HepG2 (cell line): ENCODE data around the gene SREBF1. TPM values are rescaled to one million over a fixed set of nuclear protein-coding genes. Genes with fewer than 3 reads are reported as not detected.

Experiments
- CEBPB ChIP-seq: IDR thresholded peaks from 2 replicates; pipeline ENCODE4 v1.6.1; 2011; ENCODE audit warnings: low read depth, low read length, improper control_type of control experiment, borderline replicate concordance
- CSRNP1 ChIP-seq: sonication (generic); formaldehyde crosslinking; IDR thresholded peaks from 2 replicates; pipeline ENCODE4 v1.8.1; 2023; ENCODE audit warnings: mild to moderate bottlenecking, missing genetic modification reagents
- IKZF4 ChIP-seq: sonication (generic); formaldehyde crosslinking; IDR thresholded peaks from 2 replicates; pipeline ENCODE4 v1.5.1; 2020; ENCODE audit warnings: borderline replicate concordance, mild to moderate bottlenecking, low read depth, missing genetic modification reagents; ENCODE audit errors: not compliant biosample characterization
- JUND ChIP-seq: sonication (generic); formaldehyde crosslinking; IDR thresholded peaks from 2 replicates; pipeline ENCODE4 v1.8.0; 2022; ENCODE audit warnings: mild to moderate bottlenecking, missing genetic modification reagents
- MAFG ChIP-seq: sonication (generic); formaldehyde crosslinking; IDR thresholded peaks from 2 replicates; pipeline ENCODE4 v1.5.1; 2020; ENCODE audit warnings: mild to moderate bottlenecking, missing genetic modification reagents
- NFRKB ChIP-seq: fragments of 450-650 bp; IDR thresholded peaks from 2 replicates; pipeline ENCODE4 v1.6.1; 2017
- RBM22 ChIP-seq: fragments of 200-400 bp; formaldehyde crosslinking; optimal IDR thresholded peaks from 2 replicates; pipeline ENCODE3; 2017; ENCODE audit warnings: mild to moderate bottlenecking, low read length, moderate library complexity
- ZBTB25 ChIP-seq: IDR thresholded peaks from 2 replicates; pipeline ENCODE4 v1.6.1; 2018; ENCODE audit warnings: missing genetic modification reagents
- ZMYM2 ChIP-seq: sonication (generic); formaldehyde crosslinking; IDR thresholded peaks from 2 replicates; pipeline ENCODE4 v1.8.0; 2022; ENCODE audit warnings: mild to moderate bottlenecking, missing genetic modification reagents
- ZNF543 ChIP-seq: sonication (generic); formaldehyde crosslinking; IDR thresholded peaks from 2 replicates; pipeline ENCODE4 v1.4.0; 2020; ENCODE audit warnings: mild to moderate bottlenecking, missing genetic modification reagents
- ZNF549 ChIP-seq: sonication (generic); formaldehyde crosslinking; IDR thresholded peaks from 2 replicates; pipeline ENCODE4 v1.5.0; 2020; ENCODE audit warnings: missing genetic modification reagents
- ZNF737 ChIP-seq: sonication (generic); formaldehyde crosslinking; IDR thresholded peaks from 2 replicates; pipeline ENCODE4 v1.5.0; 2020; ENCODE audit warnings: missing genetic modification reagents, mild to moderate bottlenecking, borderline replicate concordance
- ZNF766 ChIP-seq: sonication (generic); formaldehyde crosslinking; IDR thresholded peaks from 2 replicates; pipeline ENCODE4 v1.5.0; 2020; ENCODE audit warnings: missing genetic modification reagents, borderline replicate concordance
- ZNF792 ChIP-seq: IDR thresholded peaks from 2 replicates; pipeline ENCODE4 v1.6.1; 2016
- ZSCAN12 ChIP-seq: sonication (generic); formaldehyde crosslinking; IDR thresholded peaks from 2 replicates; pipeline ENCODE4 v1.9.0; 2021; ENCODE audit warnings: mild to moderate bottlenecking, missing genetic modification reagents
- ZSCAN20 ChIP-seq: sonication (generic); formaldehyde crosslinking; IDR thresholded peaks from 2 replicates; pipeline ENCODE4 v1.4.0; 2020; ENCODE audit warnings: missing genetic modification reagents, mild to moderate bottlenecking, borderline replicate concordance
- polyA plus RNA-seq, 8 experiments: library from polyadenylated mRNA; depleted of rRNA in 3 of 8; stranded (reverse) in 7 of 8; unstranded in 1 of 8; fragments of >200 nt; fragmentation: Illumina TruSeq in 4 of 8; extraction: Trizol in 4 of 8; gene quantifications; 2 replicates each; pipeline versions ENCODE4 v1.2.1 to v1.2.3, GENCODE V29; 2011 to 2016; ENCODE audit warnings: low read depth in 4 of 8, missing spikeins in 1 of 8, mixed read lengths in 1 of 8; ENCODE audit not compliant: insufficient read depth in 1 of 8
- total RNA-seq, 5 experiments: library from RNA; depleted of rRNA; stranded (reverse); fragments of >200 nt; fragmentation: Illumina TruSeq; extraction: Trizol; gene quantifications; 2 replicates each; pipeline ENCODE4 v1.2.3, GENCODE V29; 2016; ENCODE audit warnings: low read depth in 1 of 5
- TF ChIP-seq, protein P1 (sequence below): sonication (generic); formaldehyde crosslinking; IDR thresholded peaks from 2 replicates; pipeline ENCODE4 v1.5.0; 2020; ENCODE audit warnings: mild to moderate bottlenecking, missing genetic modification reagents, borderline replicate concordance
- TF ChIP-seq, protein P2 (sequence below): sonication (generic); formaldehyde crosslinking; IDR thresholded peaks from 2 replicates; pipeline ENCODE4 v1.5.1; 2020; ENCODE audit warnings: mild to moderate bottlenecking, missing genetic modification reagents, moderate library complexity

SREBF1 gene
- total and polyA plus RNA-seq, 2 of the 13 experiments (the other 11 are each of a cell fraction or from before 2014, with no cell fraction given): 34.3 to 38.0 TPM

- TF ChIP-seq, protein P1, sequence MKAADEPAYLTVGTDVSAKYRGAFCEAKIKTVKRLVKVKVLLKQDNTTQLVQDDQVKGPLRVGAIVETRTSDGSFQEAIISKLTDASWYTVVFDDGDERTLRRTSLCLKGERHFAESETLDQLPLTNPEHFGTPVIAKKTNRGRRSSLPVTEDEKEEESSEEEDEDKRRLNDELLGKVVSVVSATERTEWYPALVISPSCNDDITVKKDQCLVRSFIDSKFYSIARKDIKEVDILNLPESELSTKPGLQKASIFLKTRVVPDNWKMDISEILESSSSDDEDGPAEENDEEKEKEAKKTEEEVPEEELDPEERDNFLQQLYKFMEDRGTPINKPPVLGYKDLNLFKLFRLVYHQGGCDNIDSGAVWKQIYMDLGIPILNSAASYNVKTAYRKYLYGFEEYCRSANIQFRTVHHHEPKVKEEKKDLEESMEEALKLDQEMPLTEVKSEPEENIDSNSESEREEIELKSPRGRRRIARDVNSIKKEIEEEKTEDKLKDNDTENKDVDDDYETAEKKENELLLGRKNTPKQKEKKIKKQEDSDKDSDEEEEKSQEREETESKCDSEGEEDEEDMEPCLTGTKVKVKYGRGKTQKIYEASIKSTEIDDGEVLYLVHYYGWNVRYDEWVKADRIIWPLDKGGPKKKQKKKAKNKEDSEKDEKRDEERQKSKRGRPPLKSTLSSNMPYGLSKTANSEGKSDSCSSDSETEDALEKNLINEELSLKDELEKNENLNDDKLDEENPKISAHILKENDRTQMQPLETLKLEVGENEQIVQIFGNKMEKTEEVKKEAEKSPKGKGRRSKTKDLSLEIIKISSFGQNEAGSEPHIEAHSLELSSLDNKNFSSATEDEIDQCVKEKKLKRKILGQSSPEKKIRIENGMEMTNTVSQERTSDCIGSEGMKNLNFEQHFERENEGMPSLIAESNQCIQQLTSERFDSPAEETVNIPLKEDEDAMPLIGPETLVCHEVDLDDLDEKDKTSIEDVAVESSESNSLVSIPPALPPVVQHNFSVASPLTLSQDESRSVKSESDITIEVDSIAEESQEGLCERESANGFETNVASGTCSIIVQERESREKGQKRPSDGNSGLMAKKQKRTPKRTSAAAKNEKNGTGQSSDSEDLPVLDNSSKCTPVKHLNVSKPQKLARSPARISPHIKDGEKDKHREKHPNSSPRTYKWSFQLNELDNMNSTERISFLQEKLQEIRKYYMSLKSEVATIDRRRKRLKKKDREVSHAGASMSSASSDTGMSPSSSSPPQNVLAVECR (CRISPR knock-in tag): peak; percentile 27; the same call in 1 of the 2 replicates
- no peak for TF ChIP-seq ZNF766 (CRISPR knock-in tag)
- no peak for TF ChIP-seq IKZF4 (CRISPR knock-in tag)
- TF ChIP-seq MAFG (CRISPR knock-in tag): no peak
- TF ChIP-seq ZNF737: no peak
- peak; percentile 74; the same call in 1 of the 2 replicates for TF ChIP-seq CEBPB
- no peak for TF ChIP-seq ZBTB25 (CRISPR knock-in tag)
- no peak for TF ChIP-seq ZNF543 (CRISPR knock-in tag)
- no peak for TF ChIP-seq ZSCAN20 (CRISPR knock-in tag)
- peak; percentile 82; the same call in 1 of the 2 replicates for TF ChIP-seq ZNF792 (CRISPR knock-in tag)
- TF ChIP-seq, protein P2, sequence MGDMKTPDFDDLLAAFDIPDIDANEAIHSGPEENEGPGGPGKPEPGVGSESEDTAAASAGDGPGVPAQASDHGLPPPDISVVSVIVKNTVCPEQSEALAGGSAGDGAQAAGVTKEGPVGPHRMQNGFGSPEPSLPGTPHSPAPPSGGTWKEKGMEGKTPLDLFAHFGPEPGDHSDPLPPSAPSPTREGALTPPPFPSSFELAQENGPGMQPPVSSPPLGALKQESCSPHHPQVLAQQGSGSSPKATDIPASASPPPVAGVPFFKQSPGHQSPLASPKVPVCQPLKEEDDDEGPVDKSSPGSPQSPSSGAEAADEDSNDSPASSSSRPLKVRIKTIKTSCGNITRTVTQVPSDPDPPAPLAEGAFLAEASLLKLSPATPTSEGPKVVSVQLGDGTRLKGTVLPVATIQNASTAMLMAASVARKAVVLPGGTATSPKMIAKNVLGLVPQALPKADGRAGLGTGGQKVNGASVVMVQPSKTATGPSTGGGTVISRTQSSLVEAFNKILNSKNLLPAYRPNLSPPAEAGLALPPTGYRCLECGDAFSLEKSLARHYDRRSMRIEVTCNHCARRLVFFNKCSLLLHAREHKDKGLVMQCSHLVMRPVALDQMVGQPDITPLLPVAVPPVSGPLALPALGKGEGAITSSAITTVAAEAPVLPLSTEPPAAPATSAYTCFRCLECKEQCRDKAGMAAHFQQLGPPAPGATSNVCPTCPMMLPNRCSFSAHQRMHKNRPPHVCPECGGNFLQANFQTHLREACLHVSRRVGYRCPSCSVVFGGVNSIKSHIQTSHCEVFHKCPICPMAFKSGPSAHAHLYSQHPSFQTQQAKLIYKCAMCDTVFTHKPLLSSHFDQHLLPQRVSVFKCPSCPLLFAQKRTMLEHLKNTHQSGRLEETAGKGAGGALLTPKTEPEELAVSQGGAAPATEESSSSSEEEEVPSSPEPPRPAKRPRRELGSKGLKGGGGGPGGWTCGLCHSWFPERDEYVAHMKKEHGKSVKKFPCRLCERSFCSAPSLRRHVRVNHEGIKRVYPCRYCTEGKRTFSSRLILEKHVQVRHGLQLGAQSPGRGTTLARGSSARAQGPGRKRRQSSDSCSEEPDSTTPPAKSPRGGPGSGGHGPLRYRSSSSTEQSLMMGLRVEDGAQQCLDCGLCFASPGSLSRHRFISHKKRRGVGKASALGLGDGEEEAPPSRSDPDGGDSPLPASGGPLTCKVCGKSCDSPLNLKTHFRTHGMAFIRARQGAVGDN (CRISPR knock-in tag): peak; percentile 60
- no peak for TF ChIP-seq ZSCAN12 (CRISPR knock-in tag)
- no peak for TF ChIP-seq NFRKB
- TF ChIP-seq JUND: peak; percentile 38; the same call in 1 of the 2 replicates
- peak; percentile 29 for TF ChIP-seq RBM22
- TF ChIP-seq ZNF549 (CRISPR knock-in tag): no peak
- no peak for TF ChIP-seq ZMYM2 (CRISPR knock-in tag)
- no peak for TF ChIP-seq CSRNP1
Observed at GRCh38 chr17:17819561-17819995, 17.2 kb downstream of the SREBF1 start (continued).
